ENCODE measurements around the gene NABP2.

The NABP2 gene

DNA sequence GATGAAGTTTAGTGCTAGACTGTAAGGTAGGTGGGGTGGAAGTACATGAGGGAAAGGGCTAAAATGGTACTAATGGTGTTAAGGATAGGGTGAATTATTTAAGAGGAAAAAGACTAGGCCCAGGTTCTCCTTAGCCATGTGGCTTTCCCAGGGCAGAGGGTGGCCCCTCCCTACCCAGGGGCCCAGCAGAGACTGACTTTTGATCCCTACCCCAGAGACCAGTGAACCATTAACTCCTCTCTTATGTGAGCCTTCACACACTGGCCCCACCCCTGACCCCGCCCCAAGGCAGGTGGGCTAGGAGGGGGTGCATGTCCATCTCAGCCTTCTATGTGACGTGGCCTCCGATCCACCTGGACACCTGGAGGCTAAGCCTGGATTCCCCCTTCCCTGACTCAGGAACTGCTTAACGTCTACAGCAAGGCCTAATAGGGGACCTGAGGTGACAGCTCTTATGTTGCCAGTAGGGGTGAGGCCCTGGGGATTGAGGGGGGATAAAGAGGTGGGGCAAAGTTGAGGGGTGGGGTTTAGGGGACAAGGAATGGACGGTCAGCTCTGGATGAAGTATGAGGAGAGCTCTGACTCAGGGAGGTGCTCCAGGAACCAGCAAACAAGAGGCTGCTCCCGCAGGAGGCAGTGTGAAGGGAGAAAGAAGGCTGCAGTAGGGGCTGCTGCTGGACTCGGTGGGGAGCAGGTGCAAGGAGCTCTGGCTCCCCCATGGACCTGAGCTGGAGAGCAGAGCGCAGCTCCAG is 6.5 kb downstream of the NABP2 start:
- no peak overlapping the region for H3K4me2 ChIP-seq (ENCODE audit: low read depth, low read length, poor library complexity, severe bottlenecking)
- H4K20me1 ChIP-seq (ENCODE audit: low read depth, low read length): no peaks in the 10 kb centered on the region
- H3K9me2 ChIP-seq (replicated peaks; ENCODE audit: insufficient read depth, low read length): no peaks in the 10 kb centered on the region
- peaks cover 6% of the 10 kb centered on the region; the same call in 1 of the 2 replicates for H3F3A ChIP-seq (ENCODE audit: insufficient read depth)
- H2AFZ ChIP-seq (ENCODE audit: low read depth, low read length, severe bottlenecking): no peak overlapping the region
- no peaks in the 10 kb centered on the region for H3K27me3 ChIP-seq (ENCODE audit: low read length)
- no peak overlapping the region for H3K27ac ChIP-seq (ENCODE audit: low read depth, low read length)
- no peaks in the 10 kb centered on the region for H3K79me2 ChIP-seq (ENCODE audit: insufficient read depth, low read length)
- H3K9me3 ChIP-seq (ENCODE audit: insufficient read depth, low read length): no peaks in the 10 kb centered on the region
- no peak overlapping the region for H3K9ac ChIP-seq (ENCODE audit: low read length)
- no peak overlapping the region for H3K4me3 ChIP-seq (ENCODE audit: insufficient read depth, low read length, poor library complexity, severe bottlenecking)
- no peaks in the 10 kb centered on the region for H3K36me3 ChIP-seq (ENCODE audit: low read length)
- TF ChIP-seq, protein P1, sequence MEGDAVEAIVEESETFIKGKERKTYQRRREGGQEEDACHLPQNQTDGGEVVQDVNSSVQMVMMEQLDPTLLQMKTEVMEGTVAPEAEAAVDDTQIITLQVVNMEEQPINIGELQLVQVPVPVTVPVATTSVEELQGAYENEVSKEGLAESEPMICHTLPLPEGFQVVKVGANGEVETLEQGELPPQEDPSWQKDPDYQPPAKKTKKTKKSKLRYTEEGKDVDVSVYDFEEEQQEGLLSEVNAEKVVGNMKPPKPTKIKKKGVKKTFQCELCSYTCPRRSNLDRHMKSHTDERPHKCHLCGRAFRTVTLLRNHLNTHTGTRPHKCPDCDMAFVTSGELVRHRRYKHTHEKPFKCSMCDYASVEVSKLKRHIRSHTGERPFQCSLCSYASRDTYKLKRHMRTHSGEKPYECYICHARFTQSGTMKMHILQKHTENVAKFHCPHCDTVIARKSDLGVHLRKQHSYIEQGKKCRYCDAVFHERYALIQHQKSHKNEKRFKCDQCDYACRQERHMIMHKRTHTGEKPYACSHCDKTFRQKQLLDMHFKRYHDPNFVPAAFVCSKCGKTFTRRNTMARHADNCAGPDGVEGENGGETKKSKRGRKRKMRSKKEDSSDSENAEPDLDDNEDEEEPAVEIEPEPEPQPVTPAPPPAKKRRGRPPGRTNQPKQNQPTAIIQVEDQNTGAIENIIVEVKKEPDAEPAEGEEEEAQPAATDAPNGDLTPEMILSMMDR (IDR thresholded peaks at IDR 0.05; ENCODE audit: insufficient read depth, low read length, poor library complexity, severe bottlenecking): no peak
- TF ChIP-seq EZH2phosphoT487 (conservative IDR thresholded peaks at IDR 0.05; ENCODE audit: low read length): no peak

DNA sequence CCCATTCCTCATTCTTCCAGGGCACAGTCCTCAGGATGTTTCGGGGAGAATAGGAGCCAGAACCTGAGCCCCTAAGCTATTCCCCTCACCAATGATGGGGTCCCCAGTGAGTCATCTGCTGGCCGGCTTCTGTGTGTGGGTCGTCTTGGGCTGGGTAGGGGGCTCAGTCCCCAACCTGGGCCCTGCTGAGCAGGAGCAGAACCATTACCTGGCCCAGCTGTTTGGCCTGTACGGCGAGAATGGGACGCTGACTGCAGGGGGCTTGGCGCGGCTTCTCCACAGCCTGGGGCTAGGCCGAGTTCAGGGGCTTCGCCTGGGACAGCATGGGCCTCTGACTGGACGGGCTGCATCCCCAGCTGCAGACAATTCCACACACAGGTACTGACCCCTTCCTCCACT is 7.0 kb downstream of the NABP2 start:
- Histone ChIP-seq H2AFZ (ENCODE audit: low read depth, low read length, severe bottlenecking) (no peak overlapping the region), H3K9me2 (replicated peaks; ENCODE audit: insufficient read depth, low read length) (no peaks in the 10 kb centered on the region), H4K20me1 (ENCODE audit: low read depth, low read length) (no peaks in the 10 kb centered on the region), H3K27ac (ENCODE audit: low read depth, low read length) (no peak overlapping the region), H3K9me3 (ENCODE audit: insufficient read depth, low read length) (no peaks in the 10 kb centered on the region), H3K4me2 (ENCODE audit: low read depth, low read length, poor library complexity, severe bottlenecking) (no peak overlapping the region), H3K27me3 (ENCODE audit: low read length) (no peaks in the 10 kb centered on the region), H3F3A (ENCODE audit: insufficient read depth) (peaks cover 6% of the 10 kb centered on the region; the same call in 1 of the 2 replicates), H3K79me2 (ENCODE audit: insufficient read depth, low read length) (no peaks in the 10 kb centered on the region), H3K9ac (ENCODE audit: low read length) (no peak overlapping the region), H3K36me3 (ENCODE audit: low read length) (no peaks in the 10 kb centered on the region), H3K4me3 (ENCODE audit: insufficient read depth, low read length, poor library complexity, severe bottlenecking) (no peak overlapping the region)
- no peak for TF ChIP-seq EZH2phosphoT487 (conservative IDR thresholded peaks at IDR 0.05; ENCODE audit: low read length)
- TF ChIP-seq, protein P1 (IDR thresholded peaks at IDR 0.05; ENCODE audit: insufficient read depth, low read length, poor library complexity, severe bottlenecking): no peak

DNA sequence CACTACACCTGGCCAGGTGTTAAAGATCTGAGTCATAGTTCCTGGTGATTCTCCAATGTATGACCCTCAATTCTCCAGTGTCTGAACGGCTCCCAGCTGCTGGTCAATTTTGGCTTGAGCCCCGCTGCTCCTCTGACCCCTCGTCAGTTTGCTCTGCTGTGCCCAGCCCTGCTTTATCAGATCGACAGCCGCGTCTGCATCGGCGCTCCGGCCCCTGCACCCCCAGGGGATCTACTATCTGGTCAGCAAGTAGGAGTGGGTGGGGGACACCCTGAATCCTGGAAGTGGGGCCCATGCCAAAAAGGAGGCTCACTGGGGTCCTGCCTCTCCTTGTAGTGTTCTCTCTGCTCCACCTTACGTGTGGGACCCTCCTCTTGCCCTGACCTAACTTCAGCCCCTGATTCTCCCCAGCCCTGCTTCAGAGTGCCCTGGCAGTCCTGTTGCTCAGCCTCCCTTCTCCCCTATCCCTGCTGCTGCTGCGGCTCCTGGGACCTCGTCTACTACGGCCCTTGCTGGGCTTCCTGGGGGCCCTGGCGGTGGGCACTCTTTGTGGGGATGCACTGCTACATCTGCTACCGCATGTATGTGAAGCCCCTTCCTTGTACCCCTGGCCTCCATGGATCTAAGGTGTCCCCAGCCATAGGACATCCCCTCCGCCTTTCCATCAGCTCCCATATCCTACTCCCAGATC is 10.7 kb downstream of the NABP2 start:
- Histone ChIP-seq H4K20me1 (ENCODE audit: low read depth, low read length) (no peaks in the 10 kb centered on the region), H3K79me2 (ENCODE audit: insufficient read depth, low read length) (no peaks in the 10 kb centered on the region), H2AFZ (ENCODE audit: low read depth, low read length, severe bottlenecking) (no peak overlapping the region), H3K4me3 (ENCODE audit: insufficient read depth, low read length, poor library complexity, severe bottlenecking) (no peak overlapping the region), H3F3A (ENCODE audit: insufficient read depth) (peaks cover 6% of the 10 kb centered on the region; the same call in 1 of the 2 replicates), H3K27me3 (ENCODE audit: low read length) (no peaks in the 10 kb centered on the region), H3K27ac (ENCODE audit: low read depth, low read length) (no peak overlapping the region), H3K9me2 (replicated peaks; ENCODE audit: insufficient read depth, low read length) (no peaks in the 10 kb centered on the region), H3K9me3 (ENCODE audit: insufficient read depth, low read length) (no peaks in the 10 kb centered on the region), H3K9ac (ENCODE audit: low read length) (no peak overlapping the region), H3K4me2 (ENCODE audit: low read depth, low read length, poor library complexity, severe bottlenecking) (no peak overlapping the region), H3K36me3 (ENCODE audit: low read length) (no peaks in the 10 kb centered on the region)
- TF ChIP-seq EZH2phosphoT487 (conservative IDR thresholded peaks at IDR 0.05; ENCODE audit: low read length): no peak
- TF ChIP-seq, protein P1 (IDR thresholded peaks at IDR 0.05; ENCODE audit: insufficient read depth, low read length, poor library complexity, severe bottlenecking): no peak
